A673 (cell line): ENCODE results near the gene FAM227A. TPM values are rescaled to one million over a fixed set of nuclear protein-coding genes. Genes with fewer than 3 reads are reported as not detected.

Experiments used
- Bru-seq: library from RNA; stranded (reverse); fragments of 400-500 nt; gene quantifications from one replicate; lab custom pipeline; 2021; lab: Mats Ljungman, UMichigan
- BruChase-seq, 2 experiments: library from RNA; stranded (reverse); fragments of 400-500 nt; gene quantifications; one replicate each; lab custom pipeline; 2021; lab: Mats Ljungman, UMichigan
- BruUV-seq: library from RNA; stranded (reverse); fragments of 400-500 nt; replicated peaks from 2 replicates; lab custom pipeline; 2021; lab: Mats Ljungman, UMichigan
- CTCF ChIA-PET: fragments of 300-600 bp; sonication (Branson Sonifier 250); formaldehyde crosslinking; loops from one replicate; lab custom pipeline; 2022; ENCODE audit warnings: antibody characterized with exemption; lab: Charles Lee
- POLR2A ChIA-PET: fragments of 300-600 bp; sonication (Branson Sonifier 250); formaldehyde crosslinking; loops from one replicate; lab custom pipeline; 2022; ENCODE audit warnings: antibody characterized with exemption; ENCODE audit not compliant: low non-redundant PET; lab: Charles Lee
- DNase-seq: peaks from one replicate; pipeline ENCODE4 v3.0.0-alpha.2; 2015; ENCODE audit warnings: low spot score
- H3K27ac ChIP-seq: fragments of 200-600 bp; sonication (generic); 2 replicates; pipeline ENCODE4 v1.5.1; 2016; ENCODE audit warnings: mixed run types, low read depth, mild to moderate bottlenecking, mixed read lengths, antibody characterized with exemption, low read length; ENCODE audit not compliant: poor library complexity, severe bottlenecking
- H3K27me3 ChIP-seq: fragments of 200-600 bp; sonication (generic); replicated peaks from 2 replicates; pipeline ENCODE4 v1.6.1; 2017; ENCODE audit warnings: mixed run types, low read depth, mild to moderate bottlenecking, mixed read lengths, antibody characterized with exemption, low read length; ENCODE audit not compliant: insufficient read depth, poor library complexity
- H3K36me3 ChIP-seq: fragments of 200-600 bp; sonication (generic); 2 replicates; pipeline ENCODE4 v1.6.1; 2016; ENCODE audit warnings: mixed run types, mild to moderate bottlenecking, mixed read lengths, antibody characterized with exemption, low read length; ENCODE audit not compliant: insufficient read depth, poor library complexity, severe bottlenecking
- H3K4me1 ChIP-seq: fragments of 200-600 bp; sonication (generic); 2 replicates; pipeline ENCODE4 v1.6.1; 2017; ENCODE audit warnings: mixed run types, mild to moderate bottlenecking, mixed read lengths, antibody characterized with exemption, low read length; ENCODE audit not compliant: insufficient read depth, poor library complexity, severe bottlenecking
- H3K4me3 ChIP-seq: fragments of 200-600 bp; sonication (generic); 2 replicates; pipeline ENCODE4 v1.5.1; 2016; ENCODE audit warnings: low read depth, mixed run types, mild to moderate bottlenecking, mixed read lengths, low read length; ENCODE audit not compliant: poor library complexity, severe bottlenecking
- H3K9me3 ChIP-seq: fragments of 200-600 bp; sonication (generic); 2 replicates; pipeline ENCODE4 v1.6.1; 2016; ENCODE audit warnings: mixed run types, low read depth, mild to moderate bottlenecking, mixed read lengths, antibody characterized with exemption, low read length; ENCODE audit not compliant: poor library complexity, severe bottlenecking
- EZH2 ChIP-seq: fragments of 200-600 bp; sonication (generic); IDR thresholded peaks from 2 replicates; pipeline ENCODE4 v1.6.1; 2017; ENCODE audit warnings: borderline replicate concordance, low read depth, mild to moderate bottlenecking, mixed read lengths, antibody characterized with exemption, low read length; ENCODE audit not compliant: poor library complexity, severe bottlenecking
- intact Hi-C: fragments of 100-400 bp; cut with micrococcal nuclease; formaldehyde crosslinking; loops from one replicate; pipeline ENCODE4 v1.10.0; 2022; ENCODE audit not compliant: unreplicated experiment
- long read RNA-seq: library from polyadenylated mRNA; stranded (forward); transcript quantifications from one replicate; pipeline ENCODE4 v2.0.0, GENCODE V29; 2022
- total RNA-seq: library from RNA; stranded (reverse); gene quantifications from 2 replicates; pipeline ENCODE4 v1.2.3, GENCODE V29; 2021
- TF ChIP-seq, protein P1 (sequence below): fragments of 300-800, 200-600 bp; sonication (generic); conservative IDR thresholded peaks from 2 replicates; pipeline ENCODE4 v1.5.1; 2017; ENCODE audit warnings: low read depth, mild to moderate bottlenecking, antibody characterized with exemption, low read length, moderate library complexity, mixed read lengths

Gene FAM227A
- total RNA-seq (3.8 and 5.3 TPM in 2 replicates), Bru-seq, nascent RNA (percentile 48 among the genes with signal in this experiment), BruChase-seq, experiment 1, labeled RNA remaining after a 2-hour chase (percentile 53 among the genes with signal in this experiment), BruChase-seq, experiment 2, labeled RNA remaining after a 6-hour chase (percentile 56 among the genes with signal in this experiment)
- long read RNA-seq, partial matches to known transcripts, result 0 of 2 reads
- long read RNA-seq, other reads (novel, unspliced or antisense), result 2 of 2 reads

DNA sequence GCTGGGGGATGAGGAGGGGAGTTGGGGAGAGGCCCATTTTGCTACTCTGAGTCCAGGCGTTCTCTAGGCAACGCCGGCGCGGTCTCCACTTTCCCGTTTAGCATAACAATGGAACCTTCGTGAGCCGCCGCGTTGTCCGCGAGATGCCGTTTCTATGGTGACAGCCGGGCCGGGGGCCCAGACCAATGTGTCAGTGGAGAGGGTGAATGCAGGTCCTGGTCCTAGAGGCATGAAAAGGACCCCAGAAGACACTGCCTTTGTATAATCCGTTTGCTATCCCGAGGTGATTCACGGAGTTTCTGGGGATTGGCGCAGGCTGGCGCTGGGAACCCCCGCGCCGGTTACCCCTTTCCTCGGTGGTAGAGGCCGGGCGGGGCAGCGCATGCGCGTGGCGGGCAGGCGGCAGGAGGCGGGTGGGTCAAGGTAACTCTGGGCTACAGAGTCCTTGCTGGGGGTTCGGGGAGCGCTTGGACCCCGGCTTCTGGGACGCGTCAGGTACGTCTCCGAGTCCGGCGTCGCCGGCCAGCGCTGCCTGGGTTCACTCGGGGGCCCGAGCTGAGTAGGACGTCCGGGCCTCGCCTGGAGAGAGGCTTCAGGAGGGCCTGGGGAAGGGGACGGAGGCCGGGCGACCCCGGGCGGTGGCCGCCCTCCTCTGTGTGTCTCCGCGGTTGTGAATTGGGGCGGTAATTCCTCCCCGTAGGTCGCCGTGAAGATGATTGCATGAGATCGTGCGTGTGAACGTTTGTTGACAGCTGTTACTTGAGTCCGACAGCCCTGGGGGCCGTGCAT, at the start of gene FAM227A, which contains the start of gene CBY1:
Gene FAM227A, minus strand, starts transcription at position 137 of the 789 bp plus-strand sequence. CDS start 6,224 bp downstream, outside the sequence.
Gene CBY1, plus strand, starts transcription at position 383 of the 789 bp plus-strand sequence. CDS start 11,417 bp downstream, outside the sequence.
- Histone ChIP-seq H3K4me1 (peaks cover 5% of the 10 kb centered on the region), H3K27ac (peak within 1 kb of the TSS; percentile 100), H3K4me3 (peak within 1 kb of the TSS; percentile 97), H3K36me3 (no peaks in the 10 kb centered on the region), H3K9me3 (no peaks in the 10 kb centered on the region), H3K27me3 (no peaks in the 10 kb centered on the region)
- ChIA-PET POLR2A (no interaction called here), CTCF (interaction anchor here (0.7 kb wide), 1 partner anchor 351 kb away, joined by 3 read pairs; no protein-coding TSS in a partner anchor)
- TF ChIP-seq, protein P1, sequence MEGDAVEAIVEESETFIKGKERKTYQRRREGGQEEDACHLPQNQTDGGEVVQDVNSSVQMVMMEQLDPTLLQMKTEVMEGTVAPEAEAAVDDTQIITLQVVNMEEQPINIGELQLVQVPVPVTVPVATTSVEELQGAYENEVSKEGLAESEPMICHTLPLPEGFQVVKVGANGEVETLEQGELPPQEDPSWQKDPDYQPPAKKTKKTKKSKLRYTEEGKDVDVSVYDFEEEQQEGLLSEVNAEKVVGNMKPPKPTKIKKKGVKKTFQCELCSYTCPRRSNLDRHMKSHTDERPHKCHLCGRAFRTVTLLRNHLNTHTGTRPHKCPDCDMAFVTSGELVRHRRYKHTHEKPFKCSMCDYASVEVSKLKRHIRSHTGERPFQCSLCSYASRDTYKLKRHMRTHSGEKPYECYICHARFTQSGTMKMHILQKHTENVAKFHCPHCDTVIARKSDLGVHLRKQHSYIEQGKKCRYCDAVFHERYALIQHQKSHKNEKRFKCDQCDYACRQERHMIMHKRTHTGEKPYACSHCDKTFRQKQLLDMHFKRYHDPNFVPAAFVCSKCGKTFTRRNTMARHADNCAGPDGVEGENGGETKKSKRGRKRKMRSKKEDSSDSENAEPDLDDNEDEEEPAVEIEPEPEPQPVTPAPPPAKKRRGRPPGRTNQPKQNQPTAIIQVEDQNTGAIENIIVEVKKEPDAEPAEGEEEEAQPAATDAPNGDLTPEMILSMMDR, result no peak
- no peak for TF ChIP-seq EZH2
- DNase-seq, result peak; percentile 96
- intact Hi-C loops, result no loop called here
- BruUV-seq, result TSS peak; percentile 77

DNA sequence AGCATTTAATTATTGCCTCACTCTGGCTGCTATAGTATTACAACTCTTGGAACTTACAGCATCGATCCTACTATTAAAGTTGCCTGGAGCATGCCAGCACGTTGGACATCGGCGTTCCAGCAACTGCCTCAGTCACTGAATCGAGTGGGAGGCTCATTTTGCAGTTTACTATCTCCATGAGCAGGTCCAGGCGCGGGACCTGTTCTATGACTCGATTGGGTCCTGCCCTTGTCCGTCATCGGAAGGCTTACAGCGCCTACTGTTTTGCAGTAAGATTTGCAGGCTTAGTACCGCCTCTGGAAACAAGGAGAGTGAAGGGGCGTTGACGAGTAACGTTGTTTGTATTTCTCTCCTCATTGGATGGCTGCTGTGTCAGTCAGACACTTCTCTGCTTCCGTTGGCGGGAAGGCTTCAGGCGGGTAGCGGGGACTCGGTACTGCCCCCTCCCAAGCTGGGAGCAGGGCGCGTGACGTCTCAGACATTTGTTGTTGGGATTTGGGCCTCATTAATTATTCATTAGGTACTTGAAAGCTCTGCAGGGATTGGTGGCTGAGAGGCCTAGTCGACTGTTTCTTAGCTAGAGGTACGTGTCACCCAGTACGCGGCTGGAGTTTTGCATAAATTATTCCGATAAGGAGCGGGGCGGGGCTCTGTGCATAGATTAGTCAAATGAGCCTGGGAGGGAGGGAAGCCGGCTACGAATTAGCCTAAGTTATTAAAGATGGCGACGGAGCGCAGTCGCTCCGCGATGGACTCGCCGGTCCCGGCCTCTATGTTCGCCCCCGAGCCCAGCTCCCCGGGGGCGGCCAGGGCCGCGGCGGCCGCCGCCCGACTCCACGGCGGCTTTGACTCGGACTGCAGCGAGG, 49.3 kb upstream of the FAM227A start, which contains the start of gene GTPBP1:
Gene GTPBP1, plus strand, starts transcription at position 710 of the 866 bp plus-strand sequence. Its CDS starts 12 bp downstream, at position 722.
- no peaks in the 10 kb centered on the region for H3K27me3 ChIP-seq
- H3K4me1 ChIP-seq, result peaks cover 28% of the 10 kb centered on the region
- intact Hi-C loops, result loop anchor here (10.0 kb wide), 1 partner anchor 201 kb away; the partner anchor contains the start of gene DDX17
- H3K4me3 ChIP-seq, result peak within 1 kb of the TSS; percentile 94
- H3K27ac ChIP-seq, result peak within 1 kb of the TSS; percentile 97
- peak; percentile 100 for DNase-seq
- POLR2A ChIA-PET, result no interaction called here
- no TSS peak for BruUV-seq
- TF ChIP-seq EZH2, result no peak
- TF ChIP-seq, protein P1, result no peak
- peaks cover 10% of the 10 kb centered on the region for H3K36me3 ChIP-seq
- H3K9me3 ChIP-seq, result no peaks in the 10 kb centered on the region
- CTCF ChIA-PET, result interaction anchor here (1.0 kb wide), 1 partner anchor 20 kb away, joined by 5 read pairs; no protein-coding TSS in a partner anchor
